ENCODE measurements around the gene ACOXL.

The ACOXL gene

GRCh38 chr2:111120253-111121027 is 388.1 kb downstream of the ACOXL start, which contains the start of gene BCL2L11 (continued):
- peak; percentile 66; the same call in 1 of the 2 replicates for TF ChIP-seq TSHZ1 (tag by site-specific recombination; IDR thresholded peaks at IDR 0.05; ENCODE audit: borderline replicate concordance)
- 0 out of 2 replicates have a peak, but pooled peaks have one; percentile 18 for TF ChIP-seq ZNF2 (tag by site-specific recombination; IDR thresholded peaks at IDR 0.05)
- no peak for TF ChIP-seq HOXD13 (CRISPR knock-in tag; IDR thresholded peaks at IDR 0.05; ENCODE audit: borderline replicate concordance)
- 0 out of 2 replicates have a peak, but pooled peaks have one; percentile 49 for TF ChIP-seq KLF10 (tag by site-specific recombination; IDR thresholded peaks at IDR 0.05)
- TF ChIP-seq WT1 (tag by site-specific recombination; IDR thresholded peaks at IDR 0.05): peak; percentile 25; the same call in 1 of the 2 replicates
- peak; percentile 32; the same call in 1 of the 2 replicates for TF ChIP-seq ZBTB20 (tag by site-specific recombination; IDR thresholded peaks at IDR 0.05)
- TF ChIP-seq FEZF1 (tag by site-specific recombination; IDR thresholded peaks at IDR 0.05): 0 out of 2 replicates have a peak, but pooled peaks have one; percentile 33
- TF ChIP-seq ZNF362 (tag by site-specific recombination; IDR thresholded peaks at IDR 0.05): no peak
- TF ChIP-seq ZNF580 (tag by site-specific recombination; IDR thresholded peaks at IDR 0.05): no peak; the same call in 1 of the 2 replicates
- TF ChIP-seq ELK4 (IDR thresholded peaks at IDR 0.05; ENCODE audit: borderline replicate concordance, low read depth, low read length): no peak
- TF ChIP-seq ZBTB7A (tag by site-specific recombination; IDR thresholded peaks at IDR 0.05; ENCODE audit: low read depth): no peak
- no peak for TF ChIP-seq ZBTB49 (tag by site-specific recombination; IDR thresholded peaks at IDR 0.05; ENCODE audit: low read depth)
- TF ChIP-seq PATZ1 (tag by site-specific recombination; IDR thresholded peaks at IDR 0.05): peak; percentile 50
- 0 out of 2 replicates have a peak, but pooled peaks have one; percentile 26 for TF ChIP-seq ZNF76 (tag by site-specific recombination; IDR thresholded peaks at IDR 0.05; ENCODE audit: borderline replicate concordance, low read depth)
- no peak for TF ChIP-seq PRDM1 (tag by site-specific recombination; IDR thresholded peaks at IDR 0.05)
- TF ChIP-seq ZNF404 (tag by site-specific recombination; IDR thresholded peaks at IDR 0.05): no peak
- no peak for TF ChIP-seq ZNF274 (IDR thresholded peaks at IDR 0.05; ENCODE audit: low read length)
- TF ChIP-seq ZNF274 (tag by site-specific recombination; IDR thresholded peaks at IDR 0.05; ENCODE audit: borderline replicate concordance): no peak
- no peak for TF ChIP-seq ZNF624 (tag by site-specific recombination; IDR thresholded peaks at IDR 0.05)
- no peak for TF ChIP-seq ZNF138 (tag by site-specific recombination; IDR thresholded peaks at IDR 0.05; ENCODE audit: borderline replicate concordance)
- TF ChIP-seq ZNF658 (tag by site-specific recombination; IDR thresholded peaks at IDR 0.05): no peak
- TF ChIP-seq EGR2 (tag by site-specific recombination; IDR thresholded peaks at IDR 0.05; ENCODE audit: low read depth): no peak
- 0 out of 2 replicates have a peak, but pooled peaks have one; percentile 48 for TF ChIP-seq PRDM4 (tag by site-specific recombination; IDR thresholded peaks at IDR 0.05)
- no peak for TF ChIP-seq SETDB1 (IDR thresholded peaks at IDR 0.05; ENCODE audit: insufficient read length, low read length)
- TF ChIP-seq ZNF174 (tag by site-specific recombination; IDR thresholded peaks at IDR 0.05): no peak
- no peak for TF ChIP-seq ZNF169 (tag by site-specific recombination; IDR thresholded peaks at IDR 0.05)

Data from HEK293 (cell line).